Fibroblast of lung (primary cell): ENCODE results near the gene TAOK3.

Experiments used
- EZH2 ChIP-seq: IDR thresholded peaks from 2 replicates; pipeline ENCODE4 v1.5.1; 2012; ENCODE audit warnings: low read length, control low read depth, mild to moderate bottlenecking; ENCODE audit errors: missing control alignments
- TF ChIP-seq, protein P1 (sequence below), 2 donors: IDR thresholded peaks in 1 of 2; conservative IDR thresholded peaks in 1 of 2; 1 replicate in 1 of 2; 2 replicates in 1 of 2; pipeline ENCODE4 v1.5.1; 2011 to 2012; ENCODE audit warnings: low read length in 2 of 2, control low read depth in 1 of 2, inconsistent platforms in 1 of 2, low read depth in 1 of 2, mild to moderate bottlenecking in 1 of 2

DNA sequence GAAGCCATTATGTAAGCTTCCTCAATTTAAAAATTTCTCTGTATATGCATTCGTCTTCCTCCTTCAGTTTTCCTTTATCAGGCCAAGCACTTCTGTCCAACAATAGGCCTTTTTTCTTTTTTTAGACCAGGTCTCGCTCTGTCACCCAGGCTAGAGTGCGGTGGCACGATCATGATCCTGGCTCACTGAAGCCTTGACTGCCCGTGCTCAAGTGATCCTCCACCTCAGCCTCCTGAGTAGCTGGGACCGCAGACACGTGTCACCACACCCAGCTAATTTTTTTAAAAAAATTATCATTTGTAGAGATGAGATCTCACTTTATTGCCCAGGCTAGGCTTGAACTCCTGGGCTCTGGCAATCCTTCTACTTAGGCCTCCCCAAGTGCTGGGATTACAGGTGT, 25.8 kb downstream of the TAOK3 start:
- TF ChIP-seq, protein P1, sequence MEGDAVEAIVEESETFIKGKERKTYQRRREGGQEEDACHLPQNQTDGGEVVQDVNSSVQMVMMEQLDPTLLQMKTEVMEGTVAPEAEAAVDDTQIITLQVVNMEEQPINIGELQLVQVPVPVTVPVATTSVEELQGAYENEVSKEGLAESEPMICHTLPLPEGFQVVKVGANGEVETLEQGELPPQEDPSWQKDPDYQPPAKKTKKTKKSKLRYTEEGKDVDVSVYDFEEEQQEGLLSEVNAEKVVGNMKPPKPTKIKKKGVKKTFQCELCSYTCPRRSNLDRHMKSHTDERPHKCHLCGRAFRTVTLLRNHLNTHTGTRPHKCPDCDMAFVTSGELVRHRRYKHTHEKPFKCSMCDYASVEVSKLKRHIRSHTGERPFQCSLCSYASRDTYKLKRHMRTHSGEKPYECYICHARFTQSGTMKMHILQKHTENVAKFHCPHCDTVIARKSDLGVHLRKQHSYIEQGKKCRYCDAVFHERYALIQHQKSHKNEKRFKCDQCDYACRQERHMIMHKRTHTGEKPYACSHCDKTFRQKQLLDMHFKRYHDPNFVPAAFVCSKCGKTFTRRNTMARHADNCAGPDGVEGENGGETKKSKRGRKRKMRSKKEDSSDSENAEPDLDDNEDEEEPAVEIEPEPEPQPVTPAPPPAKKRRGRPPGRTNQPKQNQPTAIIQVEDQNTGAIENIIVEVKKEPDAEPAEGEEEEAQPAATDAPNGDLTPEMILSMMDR (conservative IDR thresholded peaks at IDR 0.05 in 1 of 2, IDR thresholded peaks at IDR 0.05 in 1 of 2; ENCODE audit: low read depth in 1 of 2, low read length in 2 of 2): no peak
- no peak for TF ChIP-seq EZH2
